Activated CD4-positive, alpha-beta T cell treated with anti-CD3 and anti-CD28 coated beads for 1 hour (primary cell): ENCODE results near the gene KIRREL1.

Experiments used
- DNase-seq: peaks from one replicate; pipeline ENCODE4 v3.0.0-alpha.2; 2020

KIRREL1 gene

GRCh38 chr1:158077411-158078256, 84.2 kb downstream of the KIRREL1 start:
- no peak for DNase-seq

DNA sequence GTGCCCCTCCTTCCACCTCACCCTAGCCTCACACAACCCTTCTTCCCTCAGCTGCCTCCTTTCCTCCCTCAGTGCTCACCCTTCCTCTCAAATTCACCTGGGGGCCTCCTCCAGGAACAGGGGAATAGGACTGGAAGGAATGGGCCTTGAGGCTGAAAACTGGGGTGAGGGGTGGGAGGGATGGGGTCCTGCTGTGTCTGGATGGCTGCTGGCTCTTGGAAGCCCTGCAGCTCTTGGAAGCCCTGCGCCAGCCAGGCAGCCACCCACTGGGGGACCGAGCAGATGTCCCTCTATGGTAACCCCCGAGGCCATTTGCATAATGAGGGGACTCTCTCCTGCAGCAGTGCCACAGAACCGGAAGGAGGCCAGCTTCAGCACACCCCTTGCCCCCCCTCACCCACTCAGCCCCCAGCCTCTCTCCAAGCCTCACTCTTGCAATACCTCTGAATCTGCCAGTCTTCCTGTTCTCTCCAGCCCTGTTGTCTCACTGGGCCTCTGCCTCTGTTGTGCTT, 85.2 kb downstream of the KIRREL1 start:
- DNase-seq = no peak

- DNase-seq = no peak
Observed at GRCh38 chr1:158080066-158080465, 86.6 kb downstream of the KIRREL1 start.

GRCh38 chr1:158084336-158084735, 90.9 kb downstream of the KIRREL1 start:
- DNase-seq = no peak

DNA sequence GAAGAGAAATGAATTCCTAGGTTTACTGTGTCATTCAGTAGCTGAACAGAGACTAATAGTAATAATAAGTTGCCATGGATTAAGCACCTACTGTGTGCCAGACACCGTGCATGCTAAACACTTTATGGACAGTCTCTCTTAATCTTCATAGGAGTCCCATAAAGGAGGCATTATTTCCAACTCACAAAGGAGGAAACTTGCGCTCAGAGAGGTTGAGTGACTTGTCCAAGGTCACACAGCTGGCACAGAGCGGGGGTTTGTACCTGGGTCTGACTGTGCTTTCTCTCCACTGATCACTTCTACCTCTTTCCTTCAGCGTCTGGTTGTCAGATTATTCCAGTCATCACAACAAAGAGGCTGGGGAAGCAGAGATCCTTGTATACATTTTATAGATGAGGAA, 91.3 kb downstream of the KIRREL1 start:
- no peak for DNase-seq

DNA sequence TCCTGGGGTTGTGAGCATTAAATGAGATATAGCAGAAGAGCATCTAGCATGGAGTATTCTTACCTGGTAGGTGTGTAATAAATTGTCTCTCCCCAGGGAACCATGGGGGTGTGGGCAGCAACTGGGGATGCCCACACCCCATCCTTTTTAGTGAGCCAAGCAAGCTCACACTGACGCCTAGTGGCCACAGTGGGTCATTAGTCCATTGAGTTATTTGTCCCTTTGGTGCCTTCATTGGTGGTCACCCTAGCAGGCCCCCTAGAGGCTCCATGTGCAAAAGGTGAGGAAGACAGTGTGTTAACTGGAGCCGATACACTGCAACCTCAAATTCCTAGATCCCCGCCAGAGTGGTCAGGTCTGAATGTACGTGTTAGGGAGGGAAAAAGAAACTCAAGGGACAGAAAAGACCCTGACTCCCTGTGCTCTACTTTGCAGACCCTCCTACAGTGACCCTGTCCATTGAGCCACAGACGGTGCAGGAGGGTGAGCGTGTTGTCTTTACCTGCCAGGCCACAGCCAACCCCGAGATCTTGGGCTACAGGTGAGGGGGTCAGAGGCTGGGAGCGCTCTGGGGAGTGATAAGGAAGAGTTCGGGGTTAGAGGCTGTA, 94.0 kb downstream of the KIRREL1 start:
- no peak for DNase-seq

- no peak for DNase-seq
Observed at GRCh38 chr1:158089476-158089875, 96.0 kb downstream of the KIRREL1 start.

DNA sequence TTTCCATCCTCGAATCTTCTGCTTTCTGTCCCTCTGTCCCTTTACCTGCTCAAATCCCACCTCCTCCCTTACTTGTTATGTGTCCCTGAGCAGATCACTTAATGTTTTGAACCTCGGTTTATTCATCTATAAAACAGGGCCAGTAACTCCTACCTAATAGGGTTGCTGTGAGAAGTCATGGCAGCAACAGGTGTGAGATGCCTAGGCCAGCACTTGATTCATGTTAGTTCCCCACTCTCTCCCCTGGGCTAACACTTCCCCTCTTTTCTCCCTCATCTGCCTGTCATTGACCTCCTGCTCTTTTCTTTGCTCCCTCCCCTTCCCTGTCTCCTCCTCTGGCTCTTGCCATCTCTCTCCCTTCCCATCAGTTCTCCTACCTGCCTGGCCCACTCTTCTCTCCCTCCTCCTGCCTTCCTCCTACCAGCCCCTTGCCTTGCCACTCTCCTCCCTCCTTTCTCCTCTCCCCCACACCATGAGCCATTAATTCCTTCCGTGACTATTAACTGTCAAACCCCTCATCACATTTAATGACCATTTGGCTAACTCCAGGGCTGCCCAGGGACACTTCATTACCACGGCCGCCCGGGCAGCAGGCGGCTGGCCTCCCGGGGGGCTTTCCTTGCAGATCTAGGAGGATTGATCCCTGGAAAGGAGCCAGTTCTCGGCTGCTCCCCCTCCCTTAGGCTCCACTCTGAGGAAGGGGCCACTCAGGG, 96.6 kb downstream of the KIRREL1 start:
- no peak for DNase-seq

- no peak for DNase-seq
Observed at GRCh38 chr1:158093376-158093775, 99.9 kb downstream of the KIRREL1 start.

DNA sequence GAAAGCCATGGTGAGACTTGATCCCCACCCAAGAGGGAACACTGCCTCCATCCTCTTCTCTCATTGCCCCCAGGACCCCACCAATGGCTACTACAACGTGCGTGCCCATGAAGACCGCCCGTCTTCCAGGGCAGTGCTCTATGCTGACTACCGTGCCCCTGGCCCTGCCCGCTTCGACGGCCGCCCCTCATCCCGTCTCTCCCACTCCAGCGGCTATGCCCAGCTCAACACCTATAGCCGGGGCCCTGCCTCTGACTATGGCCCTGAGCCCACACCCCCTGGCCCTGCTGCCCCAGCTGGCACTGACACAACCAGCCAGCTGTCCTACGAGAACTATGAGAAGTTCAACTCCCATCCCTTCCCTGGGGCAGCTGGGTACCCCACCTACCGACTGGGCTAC, 101.1 kb downstream of the KIRREL1 start:
- DNase-seq = no peak

DNA sequence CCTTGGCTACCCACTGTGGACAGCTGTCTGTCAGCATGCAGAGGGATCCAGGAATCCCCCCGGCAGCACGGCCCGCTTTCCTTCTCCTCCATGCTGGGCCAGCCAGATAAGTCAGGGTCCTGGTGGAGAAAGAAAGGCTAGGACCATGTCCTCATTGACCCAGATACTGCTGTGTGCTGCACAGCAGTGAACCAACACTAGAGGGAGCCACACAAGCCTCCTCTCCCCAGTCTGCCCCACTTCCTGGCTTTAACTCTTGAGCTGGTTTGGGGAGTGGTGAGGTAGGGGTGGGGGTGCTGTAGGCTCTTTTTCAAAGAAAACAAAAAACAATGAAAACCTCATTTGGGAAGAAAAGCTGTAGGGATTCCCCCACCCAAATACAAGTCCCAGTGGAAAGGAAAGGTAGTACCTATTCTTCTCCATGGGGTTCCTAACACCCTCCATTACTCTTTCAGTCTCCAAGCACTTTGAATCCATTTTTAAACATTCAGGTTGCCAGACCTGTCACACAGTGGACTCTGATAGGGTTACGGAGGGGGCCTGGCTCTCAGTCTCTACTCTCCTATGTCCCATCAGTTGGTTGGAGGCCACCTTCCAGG, 102.4 kb downstream of the KIRREL1 start:
- no peak for DNase-seq

DNA sequence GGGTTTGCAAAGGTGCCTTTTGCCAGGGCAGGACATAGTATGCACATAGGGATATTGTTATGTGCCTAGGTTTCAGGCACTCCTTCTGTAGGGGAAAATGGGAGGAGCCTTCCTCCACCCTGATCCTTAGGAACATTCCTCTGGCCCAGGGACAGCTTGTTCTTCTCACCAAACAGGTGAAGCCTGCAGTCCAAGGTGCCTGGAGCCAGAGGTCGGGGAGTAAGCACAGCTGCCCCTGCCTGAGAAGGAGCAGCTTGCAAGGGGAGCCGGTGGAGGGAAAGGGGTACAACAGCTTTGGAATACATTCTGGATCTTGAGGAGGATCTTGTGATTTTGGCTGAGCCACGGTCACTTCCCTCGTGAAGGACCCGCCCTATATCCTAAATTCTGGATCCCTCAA, 104.8 kb downstream of the KIRREL1 start:
- no peak for DNase-seq

DNA sequence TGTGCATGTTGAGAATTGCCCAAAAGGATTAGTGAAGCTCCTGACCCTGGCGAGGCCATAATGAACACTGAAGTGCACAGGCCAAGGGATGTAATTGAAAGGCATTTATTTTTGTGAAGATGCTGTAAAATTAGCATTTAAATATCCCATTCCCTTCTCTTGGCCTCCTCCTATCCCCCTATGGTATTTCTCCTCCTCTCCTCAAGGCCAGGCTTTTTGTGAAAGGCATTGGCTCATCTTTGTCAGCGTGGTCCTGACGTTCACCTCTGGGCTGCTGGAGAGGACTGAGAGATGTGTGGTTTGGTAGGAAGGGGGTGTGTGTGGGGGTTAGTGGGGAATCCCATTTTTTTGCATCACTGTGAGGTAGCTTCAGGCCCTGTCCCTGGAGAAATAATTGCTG, 105.7 kb downstream of the KIRREL1 start:
- DNase-seq = no peak

GRCh38 chr1:158100498-158100897, 107.1 kb downstream of the KIRREL1 start:
- no peak for DNase-seq

- no peak for DNase-seq
Observed at GRCh38 chr1:158101455-158101854, 108.0 kb downstream of the KIRREL1 start.

GRCh38 chr1:158101927-158102326, 108.5 kb downstream of the KIRREL1 start:
- DNase-seq = no peak

- DNase-seq = no peak
Observed at GRCh38 chr1:158102881-158103674, 109.6 kb downstream of the KIRREL1 start.

DNA sequence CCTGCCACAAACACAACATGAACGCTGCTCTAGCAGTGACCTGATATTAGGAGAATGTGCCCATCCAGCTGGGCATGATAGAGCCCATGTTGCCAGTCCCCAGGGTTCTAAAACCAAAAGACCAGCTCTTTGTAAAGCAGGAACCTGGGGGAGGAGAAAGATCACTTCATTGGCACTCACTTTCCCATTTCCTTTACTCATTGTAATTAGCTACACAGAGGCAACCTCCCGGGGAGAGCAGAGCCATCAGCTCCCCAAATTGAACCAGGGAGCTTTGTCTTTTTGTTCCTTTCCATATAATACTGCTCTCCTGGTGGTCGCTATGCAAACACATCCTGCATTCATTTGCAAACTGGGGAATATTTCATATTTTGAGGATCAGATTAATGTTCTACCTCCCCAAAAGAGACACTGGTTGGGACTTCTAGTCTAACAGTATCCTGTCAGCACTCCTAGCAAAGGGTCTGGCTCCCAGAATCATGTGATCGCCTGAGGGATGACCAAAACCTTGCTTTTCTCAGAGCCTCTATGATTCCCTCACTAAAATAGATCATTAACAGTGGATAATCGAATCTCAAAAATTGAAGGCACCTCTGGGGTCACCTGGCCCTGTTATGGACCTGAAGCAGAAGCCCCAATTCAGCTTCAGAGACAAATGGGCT, 110.5 kb downstream of the KIRREL1 start:
- DNase-seq = no peak

GRCh38 chr1:158104891-158105290, 111.4 kb downstream of the KIRREL1 start:
- DNase-seq = no peak

DNA sequence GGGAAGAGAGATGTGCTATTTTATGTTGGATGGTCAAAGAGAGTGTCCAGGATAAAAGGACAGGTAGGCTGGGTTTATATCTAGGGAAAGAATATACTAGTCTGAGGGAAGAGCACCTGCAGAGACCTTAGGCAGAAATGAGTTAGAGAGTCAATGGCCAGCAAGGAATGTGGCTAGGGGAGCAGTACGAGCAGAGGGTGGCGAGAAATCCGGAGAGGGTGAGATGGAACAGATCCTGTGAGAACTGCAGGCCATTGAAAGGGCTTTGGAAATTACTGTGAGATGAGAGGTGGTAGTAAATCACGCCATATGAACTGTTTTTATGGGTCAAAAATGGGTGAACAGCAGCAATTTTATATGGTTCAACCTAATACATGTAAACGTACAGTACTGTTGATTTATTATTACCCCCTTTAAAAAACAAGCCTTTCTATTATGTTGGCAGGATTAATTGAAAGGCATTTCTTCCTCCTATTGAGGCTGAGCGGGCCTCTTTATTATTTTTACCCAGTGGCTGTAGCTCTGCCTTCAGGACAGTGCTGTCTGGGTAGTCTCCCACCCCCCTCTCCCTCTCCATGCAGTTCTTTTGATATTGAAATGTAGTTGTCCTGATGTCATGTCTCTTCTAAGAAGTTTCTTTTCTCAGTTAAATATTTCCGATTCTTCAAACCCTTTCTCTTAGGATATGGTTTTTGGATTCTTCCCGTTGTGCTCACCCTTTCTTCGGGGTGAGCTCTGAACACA, 112.1 kb downstream of the KIRREL1 start:
- no peak for DNase-seq

DNA sequence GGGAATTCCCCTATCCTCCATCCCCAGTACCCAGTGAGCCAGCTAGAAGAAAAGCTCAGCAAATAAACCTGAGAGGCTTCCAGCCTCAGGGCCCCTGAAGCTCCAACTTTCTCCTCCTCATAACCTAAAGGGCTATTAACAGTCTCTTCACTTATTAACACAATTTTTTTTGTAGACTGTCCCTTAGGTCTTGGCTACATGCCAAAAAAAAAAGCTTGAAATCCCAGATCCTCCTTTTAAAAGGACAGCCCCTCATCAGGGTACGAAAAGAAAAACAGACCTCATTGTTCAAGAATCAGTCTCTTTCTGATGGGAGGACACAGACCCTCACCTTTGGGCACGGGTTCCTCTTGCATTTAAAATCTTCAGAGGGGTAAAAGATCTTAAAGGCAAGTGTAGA, 114.5 kb downstream of the KIRREL1 start:
- DNase-seq = no peak
